ENCODE results near the gene CACNG1. TPM values are rescaled to one million over a fixed set of nuclear protein-coding genes. Genes with fewer than 3 reads are reported as not detected.

Gene CACNG1
- total RNA-seq, 1 donor from 2014 or later: not detected

- Histone ChIP-seq H3K27me3 (ENCODE audit: low read depth) (no peaks in the 10 kb centered on the region), H3K9me3 (replicated peaks) (no peaks in the 10 kb centered on the region), H3K27ac (replicated peaks) (no peak overlapping the region), H3K4me3 (no peak overlapping the region), H3K36me3 (no peaks in the 10 kb centered on the region), H3K4me1 (peaks cover 8% of the 10 kb centered on the region)
- intact Hi-C loops (cut with micrococcal nuclease): no loop called here
- TF ChIP-seq, protein P1, sequence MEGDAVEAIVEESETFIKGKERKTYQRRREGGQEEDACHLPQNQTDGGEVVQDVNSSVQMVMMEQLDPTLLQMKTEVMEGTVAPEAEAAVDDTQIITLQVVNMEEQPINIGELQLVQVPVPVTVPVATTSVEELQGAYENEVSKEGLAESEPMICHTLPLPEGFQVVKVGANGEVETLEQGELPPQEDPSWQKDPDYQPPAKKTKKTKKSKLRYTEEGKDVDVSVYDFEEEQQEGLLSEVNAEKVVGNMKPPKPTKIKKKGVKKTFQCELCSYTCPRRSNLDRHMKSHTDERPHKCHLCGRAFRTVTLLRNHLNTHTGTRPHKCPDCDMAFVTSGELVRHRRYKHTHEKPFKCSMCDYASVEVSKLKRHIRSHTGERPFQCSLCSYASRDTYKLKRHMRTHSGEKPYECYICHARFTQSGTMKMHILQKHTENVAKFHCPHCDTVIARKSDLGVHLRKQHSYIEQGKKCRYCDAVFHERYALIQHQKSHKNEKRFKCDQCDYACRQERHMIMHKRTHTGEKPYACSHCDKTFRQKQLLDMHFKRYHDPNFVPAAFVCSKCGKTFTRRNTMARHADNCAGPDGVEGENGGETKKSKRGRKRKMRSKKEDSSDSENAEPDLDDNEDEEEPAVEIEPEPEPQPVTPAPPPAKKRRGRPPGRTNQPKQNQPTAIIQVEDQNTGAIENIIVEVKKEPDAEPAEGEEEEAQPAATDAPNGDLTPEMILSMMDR (IDR thresholded peaks at IDR 0.05; ENCODE audit: borderline replicate concordance): no peak
- DNase-seq: no peak
These were observed 19.1 kb upstream of the CACNG1 start for GRCh38 chr17:67025216-67025792.

- intact Hi-C loops (cut with micrococcal nuclease): no loop called here
- Histone ChIP-seq H3K36me3 (no peaks in the 10 kb centered on the region), H3K27me3 (ENCODE audit: low read depth) (no peaks in the 10 kb centered on the region), H3K27ac (replicated peaks) (no peak overlapping the region), H3K4me3 (no peak overlapping the region), H3K9me3 (replicated peaks) (no peaks in the 10 kb centered on the region), H3K4me1 (peaks cover 8% of the 10 kb centered on the region)
- no peak for DNase-seq
- TF ChIP-seq, protein P1 (IDR thresholded peaks at IDR 0.05; ENCODE audit: borderline replicate concordance): no peak
These were observed 18.0 kb upstream of the CACNG1 start for GRCh38 chr17:67026341-67026740.

DNA sequence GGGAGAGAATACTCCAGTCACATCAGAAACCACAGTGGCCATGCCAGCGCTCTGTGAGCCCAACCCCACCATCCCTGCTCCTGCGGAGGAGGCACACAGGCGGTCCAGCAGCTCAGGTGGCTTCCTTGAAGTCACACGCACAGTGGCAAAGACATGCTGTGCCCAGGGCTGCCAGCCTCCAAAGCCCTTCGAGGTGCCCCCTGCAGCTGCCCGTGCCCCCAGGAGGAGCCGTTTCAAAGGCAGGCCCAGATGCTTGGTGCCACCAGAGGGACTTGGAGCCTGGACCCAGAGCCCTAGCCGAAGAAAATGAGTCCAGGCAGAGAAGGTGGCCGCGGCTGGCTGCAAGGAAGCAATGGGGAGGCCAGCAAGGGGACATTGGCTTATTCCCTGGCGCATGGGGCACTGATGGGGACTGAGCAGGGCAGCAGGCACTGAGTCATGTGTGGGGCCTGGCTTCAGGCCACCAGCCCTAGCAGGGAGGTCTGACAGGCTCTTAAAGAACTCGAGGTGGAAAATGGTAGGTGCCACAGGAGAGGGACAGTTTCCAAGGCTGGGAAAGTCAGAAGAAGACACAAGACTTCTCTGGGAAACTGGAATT lies 17.2 kb upstream of the CACNG1 start:
- Histone ChIP-seq H3K9me3 (replicated peaks) (no peaks in the 10 kb centered on the region), H3K27ac (replicated peaks) (no peak overlapping the region), H3K4me3 (no peak overlapping the region), H3K36me3 (no peaks in the 10 kb centered on the region), H3K27me3 (ENCODE audit: low read depth) (no peaks in the 10 kb centered on the region), H3K4me1 (peaks cover 8% of the 10 kb centered on the region)
- TF ChIP-seq, protein P1 (IDR thresholded peaks at IDR 0.05; ENCODE audit: borderline replicate concordance): no peak
- peak; percentile 50 for DNase-seq
- intact Hi-C loops (cut with micrococcal nuclease): no loop called here

- H3K4me1 ChIP-seq: peaks cover 8% of the 10 kb centered on the region
- H3K9me3 ChIP-seq (replicated peaks): no peaks in the 10 kb centered on the region
- no peak overlapping the region for H3K27ac ChIP-seq (replicated peaks)
- H3K4me3 ChIP-seq: no peak overlapping the region
- TF ChIP-seq, protein P1 (IDR thresholded peaks at IDR 0.05; ENCODE audit: borderline replicate concordance): no peak
- no peaks in the 10 kb centered on the region for H3K27me3 ChIP-seq (ENCODE audit: low read depth)
- no peak for DNase-seq
- H3K36me3 ChIP-seq: no peaks in the 10 kb centered on the region
- intact Hi-C loops (cut with micrococcal nuclease): no loop called here
These were observed 13.7 kb upstream of the CACNG1 start for GRCh38 chr17:67030641-67031040.

GRCh38 chr17:67032382-67032781 lies 12.0 kb upstream of the CACNG1 start:
- Histone ChIP-seq H3K27ac (replicated peaks) (no peak overlapping the region), H3K36me3 (no peaks in the 10 kb centered on the region), H3K4me1 (peaks cover 2% of the 10 kb centered on the region), H3K27me3 (ENCODE audit: low read depth) (no peaks in the 10 kb centered on the region), H3K4me3 (no peak overlapping the region), H3K9me3 (replicated peaks) (no peaks in the 10 kb centered on the region)
- intact Hi-C loops (cut with micrococcal nuclease): no loop called here
- no peak for DNase-seq
- TF ChIP-seq, protein P1 (IDR thresholded peaks at IDR 0.05; ENCODE audit: borderline replicate concordance): no peak

All from left ventricle myocardium inferior (tissue), 1 donor.